ENCODE data around the gene LAT.

Gene LAT

DNA sequence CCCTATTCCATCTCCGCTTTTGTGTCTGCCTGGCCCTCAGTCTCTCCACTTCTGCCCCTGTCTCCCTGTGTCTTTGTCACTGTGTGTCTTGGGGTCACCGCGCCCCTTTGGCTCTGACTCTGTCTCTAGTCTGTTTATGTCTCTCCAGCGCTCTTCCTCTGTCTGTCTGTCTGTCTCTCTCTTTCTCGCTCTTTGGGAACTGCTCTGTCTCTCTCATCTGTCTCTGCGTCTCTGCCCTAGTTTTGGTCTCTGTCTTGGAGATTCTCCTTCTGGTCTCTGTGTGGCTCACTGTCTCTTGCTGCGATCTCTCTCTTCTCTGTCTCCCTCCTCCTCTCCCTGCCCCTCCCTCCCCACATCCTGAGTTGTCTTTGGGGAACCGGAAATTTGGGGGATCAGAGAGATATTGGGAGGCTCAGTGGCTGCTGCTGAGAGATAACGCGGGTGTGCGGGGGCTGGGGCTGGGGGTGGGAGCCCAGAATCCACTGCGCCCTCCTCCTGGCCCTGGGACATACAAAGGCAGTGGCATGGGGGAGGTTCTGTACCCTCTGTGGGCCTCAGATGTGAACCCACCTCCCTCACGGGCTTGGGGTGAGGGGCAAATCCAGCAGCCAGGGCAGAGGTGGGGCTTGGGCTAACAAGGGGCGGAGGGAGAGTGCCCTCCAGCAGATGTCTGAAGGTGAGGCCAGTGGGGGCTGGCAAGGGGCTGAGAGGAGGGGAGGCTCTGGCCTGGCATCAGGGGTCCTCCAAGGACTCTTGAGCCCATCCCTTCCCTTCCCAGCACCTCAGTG lies 24.4 kb downstream of the LAT start:
- peak; percentile 24 for DNase-seq

DNA sequence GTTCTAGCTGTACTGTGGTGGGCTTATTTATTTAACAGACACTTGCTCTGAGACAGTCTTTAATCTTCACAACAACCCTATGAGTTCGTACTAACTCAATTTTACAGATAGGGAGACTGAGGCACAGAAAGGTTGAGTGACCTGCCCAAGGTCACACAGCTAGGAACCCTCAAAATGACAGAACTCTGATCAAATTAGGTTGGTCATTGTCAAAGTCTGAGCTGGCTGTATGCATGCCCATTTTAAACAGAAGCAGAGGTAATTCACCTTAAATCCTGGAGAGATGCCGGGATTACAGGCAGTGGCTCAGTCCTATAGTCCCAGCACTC lies 24.9 kb downstream of the LAT start:
- no peak for DNase-seq

DNA sequence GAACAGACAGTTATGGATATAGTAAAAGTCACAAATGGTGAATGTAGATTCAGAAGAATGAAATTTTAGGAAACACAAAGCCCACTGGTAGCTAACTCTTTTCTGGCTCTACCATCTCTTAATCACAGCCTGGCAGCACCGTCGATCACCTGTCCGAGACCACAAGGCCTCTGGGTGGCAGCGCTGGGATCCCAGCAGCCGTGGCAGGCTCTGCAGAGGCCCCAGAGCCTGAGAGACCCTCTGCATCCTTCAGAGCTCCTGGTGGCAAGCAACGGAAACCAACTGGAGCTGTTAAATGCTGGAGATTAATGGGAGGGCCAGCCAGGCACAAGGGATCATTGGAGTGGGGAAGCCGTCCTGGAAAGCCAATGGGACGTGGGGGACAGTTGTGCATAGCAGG lies 26.3 kb downstream of the LAT start:
- no peak for DNase-seq

DNA sequence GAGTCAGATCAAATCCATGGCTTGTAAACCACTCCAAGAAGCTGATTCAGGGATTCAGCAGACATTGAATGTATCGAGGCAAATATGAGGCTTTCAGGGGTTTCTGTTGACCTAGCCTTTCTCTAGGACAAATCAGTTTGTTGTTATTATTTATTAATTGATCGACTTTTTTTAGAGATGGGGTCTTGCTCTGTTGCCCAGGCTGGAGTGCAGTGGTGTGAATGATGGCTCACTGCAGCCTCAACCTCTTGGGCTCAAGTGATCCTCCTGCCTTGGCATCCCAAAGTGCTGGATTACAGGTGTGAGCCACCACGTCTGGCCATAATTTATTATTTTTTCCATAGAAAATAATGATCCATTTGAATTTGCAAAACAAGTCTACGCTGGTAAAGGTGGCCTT lies 27.0 kb downstream of the LAT start:
- DNase-seq = no peak

DNA sequence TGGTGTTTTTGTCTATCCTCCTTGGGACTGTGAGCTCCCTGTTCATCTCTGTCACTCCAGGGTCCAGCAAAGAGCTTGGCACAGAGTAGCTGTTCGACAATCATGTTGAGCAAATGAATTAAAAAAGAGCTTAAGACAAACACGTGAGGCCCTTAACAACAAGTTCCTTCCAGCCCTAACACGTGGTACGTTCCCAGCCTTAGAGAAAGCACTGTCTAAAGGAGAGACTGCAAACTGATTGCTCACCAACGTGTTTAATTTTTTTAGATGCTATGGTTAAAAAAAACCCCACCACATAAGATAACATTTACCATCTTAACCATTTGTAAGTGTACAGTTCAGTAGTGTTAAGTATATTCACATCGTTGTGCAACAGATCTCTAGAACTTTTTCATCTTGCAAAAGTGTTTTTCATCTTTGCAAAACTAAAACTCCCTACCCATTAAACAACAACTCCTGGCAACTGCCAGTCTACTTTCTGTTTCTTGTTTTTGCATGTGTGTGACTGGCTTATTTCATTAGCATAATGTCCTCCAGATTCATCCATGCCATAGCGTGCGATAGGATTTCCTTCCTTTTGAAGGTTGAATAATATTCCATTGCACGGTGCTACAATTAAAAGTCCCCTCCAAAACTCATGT lies 28.2 kb downstream of the LAT start:
- peak; percentile 36 for DNase-seq

DNA sequence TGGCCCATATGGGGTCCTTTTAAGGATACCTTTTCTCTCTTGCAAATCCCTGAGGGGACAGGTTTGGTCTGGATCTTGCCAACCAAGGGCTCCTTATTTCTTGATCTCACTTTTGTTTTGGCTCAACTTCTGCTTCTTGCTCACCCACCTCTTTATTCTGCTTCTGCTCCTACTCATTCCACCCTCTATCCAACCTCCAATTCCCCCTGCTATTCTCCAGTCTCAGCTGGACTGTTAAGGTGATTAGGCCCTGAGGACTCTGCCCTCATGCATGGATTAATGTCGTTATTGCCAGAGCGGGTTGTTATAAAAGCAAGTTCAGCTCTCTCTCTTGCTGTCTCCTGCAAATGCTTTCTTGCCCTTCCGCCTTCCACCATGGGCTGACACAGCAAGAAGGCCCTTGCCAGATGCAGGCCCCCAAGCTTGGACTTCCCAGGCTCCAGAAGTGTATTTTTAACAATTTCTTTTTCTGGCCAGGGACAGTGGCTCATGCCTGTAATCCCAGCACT lies 29.8 kb downstream of the LAT start:
- peak; percentile 50 for DNase-seq

DNA sequence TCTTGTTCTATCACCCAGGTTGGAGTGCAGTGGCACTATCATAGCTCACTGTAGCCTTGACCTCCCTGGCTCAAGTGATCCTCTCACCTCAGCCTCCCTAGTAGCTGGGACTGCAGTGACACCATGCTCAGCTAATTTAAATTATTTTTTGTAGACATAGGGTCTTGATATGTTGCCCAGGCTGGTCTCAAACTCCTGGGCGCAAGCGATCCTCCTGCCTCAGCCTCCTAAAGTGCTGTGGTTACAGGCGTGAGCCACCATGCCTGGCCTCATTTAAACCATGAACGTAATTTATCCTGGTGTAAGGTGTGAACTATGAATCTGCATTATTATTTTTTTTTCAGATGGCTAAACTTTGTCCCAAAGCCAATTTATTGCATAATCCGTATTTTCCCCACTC lies 37.3 kb downstream of the LAT start:
- no peak for DNase-seq

DNA sequence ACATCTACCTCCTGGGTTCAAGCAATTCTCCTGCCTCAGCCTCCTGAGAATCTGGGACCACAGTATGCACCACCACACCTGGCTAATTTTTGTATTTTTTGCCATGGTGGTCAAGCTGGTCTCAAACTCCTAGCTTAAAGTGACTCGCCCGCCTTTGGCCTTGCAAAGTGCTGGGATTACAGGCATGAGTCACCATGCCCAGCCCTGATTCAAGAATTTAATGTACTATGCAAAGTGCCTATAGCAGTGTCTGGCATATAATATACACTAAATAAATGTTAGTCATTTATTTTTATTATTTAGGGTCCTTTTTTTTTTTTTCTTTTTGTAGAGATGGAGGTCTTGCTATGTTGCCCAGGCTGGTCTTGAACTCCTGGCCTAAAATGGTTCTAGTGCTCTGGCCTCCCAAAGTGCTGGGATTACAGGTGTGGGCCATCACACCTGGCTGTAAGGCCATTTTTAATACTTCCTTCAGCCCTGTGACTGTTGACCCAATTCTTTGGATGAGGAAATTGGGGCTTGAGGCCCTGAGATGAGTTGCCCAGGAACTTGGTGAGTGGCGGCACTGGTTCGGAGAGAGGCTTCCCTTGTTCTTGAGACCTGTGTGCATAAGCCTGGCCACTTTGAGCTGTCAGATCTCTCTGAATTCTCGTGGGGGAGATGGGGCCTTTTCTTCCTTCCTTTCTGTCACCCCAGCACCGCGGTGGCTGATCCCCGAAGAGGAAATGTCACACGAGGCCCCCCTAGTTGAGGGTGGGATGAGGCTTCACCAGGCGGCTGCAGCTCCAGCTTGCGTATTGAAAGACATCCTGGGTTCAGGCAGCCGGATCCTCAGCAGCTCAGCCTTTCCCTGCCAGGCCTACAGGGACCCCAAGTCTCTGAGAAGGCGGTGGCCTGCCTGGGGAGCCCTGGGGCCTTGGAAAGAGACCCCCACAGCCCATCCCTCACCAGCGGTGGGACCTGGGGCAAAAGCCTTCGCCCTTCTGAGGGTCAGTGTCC lies 38.7 kb downstream of the LAT start:
- DNase-seq = peak; percentile 4

DNA sequence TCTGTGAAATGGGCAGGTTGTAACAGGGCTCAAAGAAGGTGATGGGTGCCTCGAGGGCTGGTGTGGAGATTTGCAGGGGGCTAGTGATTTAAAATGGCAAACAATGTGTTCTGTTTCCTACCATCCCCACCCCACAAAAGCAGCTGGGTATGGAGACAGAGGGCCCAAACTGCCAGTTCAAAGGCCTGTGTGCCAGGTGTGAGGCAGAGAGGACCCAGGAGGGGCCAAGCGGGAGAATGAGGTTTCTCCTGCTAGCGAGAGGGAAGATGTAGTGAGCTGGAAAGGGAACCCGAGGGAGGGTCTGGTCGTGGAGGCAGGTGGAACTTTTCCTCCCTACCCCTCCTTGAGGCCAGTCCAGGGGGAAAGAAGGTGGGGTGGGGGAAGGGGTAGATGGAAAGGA lies 39.4 kb downstream of the LAT start:
- DNase-seq = no peak

DNA sequence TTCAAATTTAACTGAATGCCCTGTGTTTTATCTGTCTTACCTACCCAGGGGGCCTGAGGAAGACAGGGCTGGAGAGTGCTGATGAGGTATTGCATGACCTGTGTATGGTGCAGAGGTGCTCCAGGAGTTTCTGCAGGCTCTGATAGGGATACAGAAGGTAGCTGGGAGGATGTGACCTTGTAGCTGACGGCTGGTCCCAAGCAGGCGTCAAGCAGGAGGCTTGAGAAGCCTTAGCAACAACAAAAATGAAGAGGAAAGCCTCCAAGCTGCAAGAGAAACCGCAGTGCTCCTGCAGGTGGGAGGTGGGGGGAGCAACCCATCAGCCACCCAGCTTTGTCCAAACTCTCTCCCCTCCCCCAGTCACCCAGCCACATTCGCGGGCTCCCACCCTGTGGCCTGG lies 40.4 kb downstream of the LAT start:
- no peak for DNase-seq

DNA sequence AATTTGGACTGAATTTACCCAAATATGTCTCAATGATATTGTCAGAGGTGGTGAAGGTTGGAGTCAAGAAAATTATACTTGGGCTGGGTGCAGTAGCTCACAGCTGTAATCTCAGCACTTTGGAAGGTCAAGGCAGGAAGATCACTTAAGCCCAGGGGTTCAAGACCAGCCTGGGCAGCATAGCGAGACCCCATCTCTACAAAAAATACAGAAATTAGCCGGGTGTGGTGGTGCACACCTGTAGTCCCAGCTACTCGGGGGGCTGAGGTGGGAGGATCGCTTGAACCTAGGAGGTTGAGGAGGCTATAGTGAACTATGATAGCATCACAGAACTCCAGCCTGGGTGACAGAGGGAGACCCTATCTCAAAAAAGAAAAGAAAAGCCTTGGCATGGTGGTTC lies 40.9 kb downstream of the LAT start:
- no peak for DNase-seq

DNA sequence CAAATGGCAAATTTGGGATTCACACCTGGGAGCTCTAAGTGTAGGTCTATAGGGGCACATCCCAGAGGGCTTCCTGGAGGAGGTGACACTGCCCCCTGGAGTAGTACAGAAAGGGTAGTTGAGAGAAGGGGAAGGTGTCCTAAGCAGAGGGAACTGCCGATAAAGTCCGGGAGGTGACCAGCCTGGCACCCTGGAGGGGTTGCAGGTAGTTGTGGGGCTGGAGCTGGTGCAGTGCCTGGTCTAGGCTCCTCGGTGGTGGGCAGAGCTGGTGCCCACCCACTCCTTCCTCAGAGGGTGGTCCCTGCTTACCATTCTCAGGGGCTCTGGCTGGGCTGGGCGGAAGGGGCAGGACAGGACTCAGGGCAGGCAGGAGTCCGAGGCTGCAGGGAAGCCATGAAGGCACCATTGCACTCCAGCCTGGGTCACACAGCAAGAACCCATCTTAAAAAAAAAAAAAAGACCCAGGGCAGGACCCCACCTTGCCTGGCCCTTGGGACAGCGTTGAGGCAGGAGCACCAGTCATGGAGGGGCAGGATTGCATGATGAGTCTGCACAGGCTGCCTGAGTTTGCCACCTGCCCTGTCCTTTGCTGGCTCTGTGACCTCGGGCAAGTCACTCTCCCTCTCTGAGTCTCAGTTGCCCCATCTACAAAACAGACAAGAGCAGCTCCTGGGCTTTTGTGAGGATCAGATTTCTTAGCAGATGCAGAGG lies 43.8 kb downstream of the LAT start:
- DNase-seq = no peak

DNA sequence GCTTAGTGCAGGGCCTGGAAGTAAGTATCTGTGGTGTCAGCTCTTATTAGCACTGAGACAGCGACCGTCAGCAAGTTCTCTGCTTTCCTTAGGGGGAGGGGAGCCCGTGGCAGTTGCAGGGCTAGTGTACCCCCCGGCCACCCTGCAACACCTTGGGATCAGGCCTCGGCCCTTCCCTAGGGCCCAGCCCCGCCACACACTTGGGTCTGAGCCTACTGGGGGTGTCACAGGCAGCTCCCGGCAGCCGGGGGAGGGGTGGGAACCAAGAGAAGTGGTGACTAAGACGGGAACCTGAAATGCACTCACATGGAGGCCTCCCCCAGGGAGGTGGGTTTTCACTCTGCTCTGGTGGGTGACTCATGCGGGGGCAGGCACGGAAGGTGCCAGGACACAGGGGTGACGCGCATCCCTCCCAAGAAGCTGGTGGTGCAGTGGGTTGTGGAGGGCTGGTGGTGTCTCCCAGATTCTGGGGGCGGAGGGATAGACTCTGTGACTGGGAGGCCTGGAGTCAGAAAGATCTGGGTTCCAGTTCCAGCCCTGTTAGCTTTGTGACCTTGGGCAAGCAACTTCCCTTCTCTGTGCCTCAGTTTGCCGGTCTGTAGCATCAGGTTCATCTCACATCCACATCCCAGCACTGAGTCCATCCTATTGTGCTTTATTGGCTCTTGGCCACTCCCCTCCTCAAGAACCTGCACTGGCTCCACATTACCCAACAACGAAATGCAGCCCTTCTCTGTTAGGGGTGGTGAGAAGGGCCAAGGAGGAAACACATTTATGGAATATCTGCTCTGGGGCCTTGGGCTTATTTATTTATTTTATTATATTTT lies 44.5 kb downstream of the LAT start:
- peak; percentile 56 for DNase-seq

DNA sequence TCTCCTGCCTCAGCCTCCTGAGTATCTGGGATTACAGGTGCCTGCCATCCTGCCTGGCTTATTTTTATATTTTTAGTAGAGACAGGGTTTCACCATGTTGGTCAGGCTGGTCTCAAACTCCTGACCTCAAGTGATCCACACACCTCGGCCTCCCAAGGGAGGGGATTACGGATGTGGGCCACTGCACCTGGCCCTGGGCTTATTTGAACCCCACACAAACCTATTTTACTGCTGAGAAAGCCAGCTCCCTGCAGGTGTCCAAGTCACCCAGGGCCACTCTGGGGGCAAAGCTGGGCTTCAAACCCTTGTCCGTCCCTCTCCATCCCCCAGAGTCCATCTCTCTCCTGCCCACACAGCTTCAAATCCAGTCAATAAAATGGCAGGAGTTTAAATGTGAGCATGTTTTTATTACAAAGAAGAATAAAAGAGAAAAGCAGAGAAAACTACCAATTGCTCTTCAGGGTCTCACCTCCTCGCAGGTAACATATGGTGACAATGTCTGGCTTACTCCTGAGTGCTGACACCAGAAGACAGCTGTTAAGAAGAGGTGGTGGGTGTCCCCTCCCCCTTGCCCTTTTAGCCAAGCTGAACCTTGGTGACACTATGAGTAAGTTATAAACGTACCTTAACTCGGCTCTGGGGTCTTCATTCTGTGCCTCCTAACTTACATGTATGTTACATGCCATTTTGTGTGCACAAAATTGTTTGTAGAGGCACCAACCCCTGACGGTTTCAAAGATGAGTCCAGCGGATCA lies 45.4 kb downstream of the LAT start:
- DNase-seq = no peak

Data from MV-4-11 (cell line).